LNCaP clone FGC (cell line): ENCODE measurements around the gene PBX1.

Experiments used
- DNase-seq: peaks from one replicate; pipeline ENCODE4 v3.0.0-alpha.2; 2011; ENCODE audit warnings: low read depth
- H3K4me3 ChIP-seq: 2 replicates; pipeline ENCODE4 v1.5.1; 2011; ENCODE audit warnings: mild to moderate bottlenecking, low read depth, low read length, control low read depth
- TF ChIP-seq, protein P1 (sequence below): IDR thresholded peaks from 2 replicates; pipeline ENCODE4 v1.5.1; 2012; ENCODE audit warnings: mild to moderate bottlenecking; ENCODE audit not compliant: control insufficient read depth, insufficient read depth; ENCODE audit errors: extremely low read depth

PBX1 gene

GRCh38 chr1:164739189-164739588 lies 180.2 kb downstream of the PBX1 start:
- no peak overlapping the region for H3K4me3 ChIP-seq
- DNase-seq, result no peak
- TF ChIP-seq, protein P1, sequence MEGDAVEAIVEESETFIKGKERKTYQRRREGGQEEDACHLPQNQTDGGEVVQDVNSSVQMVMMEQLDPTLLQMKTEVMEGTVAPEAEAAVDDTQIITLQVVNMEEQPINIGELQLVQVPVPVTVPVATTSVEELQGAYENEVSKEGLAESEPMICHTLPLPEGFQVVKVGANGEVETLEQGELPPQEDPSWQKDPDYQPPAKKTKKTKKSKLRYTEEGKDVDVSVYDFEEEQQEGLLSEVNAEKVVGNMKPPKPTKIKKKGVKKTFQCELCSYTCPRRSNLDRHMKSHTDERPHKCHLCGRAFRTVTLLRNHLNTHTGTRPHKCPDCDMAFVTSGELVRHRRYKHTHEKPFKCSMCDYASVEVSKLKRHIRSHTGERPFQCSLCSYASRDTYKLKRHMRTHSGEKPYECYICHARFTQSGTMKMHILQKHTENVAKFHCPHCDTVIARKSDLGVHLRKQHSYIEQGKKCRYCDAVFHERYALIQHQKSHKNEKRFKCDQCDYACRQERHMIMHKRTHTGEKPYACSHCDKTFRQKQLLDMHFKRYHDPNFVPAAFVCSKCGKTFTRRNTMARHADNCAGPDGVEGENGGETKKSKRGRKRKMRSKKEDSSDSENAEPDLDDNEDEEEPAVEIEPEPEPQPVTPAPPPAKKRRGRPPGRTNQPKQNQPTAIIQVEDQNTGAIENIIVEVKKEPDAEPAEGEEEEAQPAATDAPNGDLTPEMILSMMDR, result no peak

DNA sequence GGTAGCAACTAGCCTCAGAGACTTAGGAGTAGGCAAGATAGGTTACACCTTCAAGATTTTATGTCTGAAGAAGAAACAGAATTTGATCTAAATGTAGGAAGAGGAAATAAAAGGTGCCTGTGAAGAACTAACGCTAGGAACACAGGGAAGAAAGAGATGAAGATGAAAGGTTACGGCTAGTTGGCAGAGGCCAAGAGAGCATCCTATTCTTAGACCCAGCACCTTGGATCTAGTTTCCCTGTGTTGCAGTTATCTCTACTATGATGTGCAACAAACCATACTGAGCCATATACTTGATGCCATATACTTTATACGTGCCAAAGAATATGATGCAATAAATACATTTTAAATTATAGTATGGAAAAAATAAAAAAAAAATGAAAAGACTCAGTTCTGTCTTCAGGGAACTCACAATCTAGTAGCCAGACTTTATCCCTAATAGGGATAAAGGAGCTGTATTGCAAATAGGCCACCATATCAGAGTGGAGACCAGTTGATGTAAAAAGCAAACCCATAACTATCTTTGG lies 181.1 kb downstream of the PBX1 start:
- H3K4me3 ChIP-seq, result no peak overlapping the region
- no peak for DNase-seq
- TF ChIP-seq, protein P1, result no peak

GRCh38 chr1:164742745-164743144 lies 183.8 kb downstream of the PBX1 start:
- DNase-seq, result no peak
- TF ChIP-seq, protein P1, result no peak
- no peak overlapping the region for H3K4me3 ChIP-seq

DNA sequence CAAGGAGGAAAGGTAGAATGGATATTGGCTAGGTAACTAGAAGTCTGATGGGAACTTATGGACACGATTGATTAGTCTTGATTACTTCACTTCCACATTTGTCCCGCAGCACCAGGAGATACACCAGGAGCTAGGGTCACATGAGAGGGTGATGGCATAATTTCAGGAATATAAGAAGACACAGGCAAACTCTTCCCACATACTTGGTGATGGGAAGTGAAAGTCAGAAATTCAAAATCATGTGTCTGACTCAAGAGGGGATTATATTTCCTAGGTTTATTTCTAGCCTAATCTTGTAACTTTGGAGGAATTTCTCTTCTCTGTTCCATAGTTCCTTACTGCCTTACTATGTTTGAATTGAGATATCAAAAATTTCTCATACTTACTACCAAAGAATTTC lies 185.0 kb downstream of the PBX1 start:
- no peak for DNase-seq
- TF ChIP-seq, protein P1, result no peak
- H3K4me3 ChIP-seq, result no peak overlapping the region

DNA sequence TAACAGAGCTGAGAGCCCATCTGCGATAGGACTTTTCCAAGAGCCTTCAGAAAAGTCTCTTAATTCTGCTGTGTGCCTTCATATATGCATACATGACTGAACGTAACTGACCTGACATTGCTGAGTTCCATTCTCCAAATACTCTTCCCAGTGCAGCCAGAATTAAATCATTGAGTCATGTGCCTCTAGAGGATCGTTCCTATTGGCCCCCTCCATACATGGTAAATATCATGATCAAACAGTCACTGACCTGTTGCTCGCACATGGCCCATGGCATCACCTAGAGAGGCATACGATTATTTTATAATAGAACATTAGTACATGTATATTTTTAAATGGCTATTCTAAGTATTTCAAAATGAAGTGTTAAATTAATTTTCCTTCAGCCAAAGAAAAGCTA lies 186.8 kb downstream of the PBX1 start:
- H3K4me3 ChIP-seq, result no peak overlapping the region
- DNase-seq, result no peak
- TF ChIP-seq, protein P1, result no peak

GRCh38 chr1:164746632-164747031 lies 187.6 kb downstream of the PBX1 start:
- no peak for DNase-seq
- H3K4me3 ChIP-seq, result no peak overlapping the region
- TF ChIP-seq, protein P1, result no peak

DNA sequence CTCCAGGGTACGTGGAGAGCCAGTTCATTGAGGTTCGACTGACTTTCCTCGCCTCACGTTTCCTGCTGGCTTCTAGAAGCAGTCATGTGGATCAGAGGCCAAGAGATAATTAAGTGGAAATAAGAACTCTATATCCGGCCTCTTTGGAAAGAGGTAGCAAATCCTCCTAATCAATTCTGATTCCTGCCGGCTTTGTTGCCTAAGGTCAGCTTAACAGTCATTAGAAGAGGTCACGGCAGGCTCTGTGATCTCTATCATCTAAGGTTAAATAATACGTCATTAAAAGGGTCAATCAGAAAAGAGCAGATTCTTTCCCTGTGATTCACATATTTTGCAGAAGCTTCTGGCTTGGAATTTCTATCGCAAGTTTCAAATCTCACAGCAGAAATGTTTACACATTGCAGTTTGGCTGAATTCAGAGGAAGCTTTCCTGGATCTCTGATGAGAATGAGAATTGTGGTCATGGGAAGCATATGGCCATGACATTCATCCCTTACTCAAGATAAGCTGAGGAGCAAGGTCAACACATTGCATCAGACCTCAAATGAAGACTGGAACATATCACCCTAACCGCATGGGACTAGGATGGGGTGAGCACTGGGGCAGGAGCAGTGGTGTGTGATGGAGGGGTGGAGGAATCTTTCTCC lies 189.4 kb downstream of the PBX1 start:
- TF ChIP-seq, protein P1, result no peak
- no peak for DNase-seq
- no peak overlapping the region for H3K4me3 ChIP-seq
